Mammary epithelial cell (primary cell): ENCODE measurements around the gene SCN9A.

Experiments
- CTCF ChIP-seq, 2 donors: IDR thresholded peaks in 1 of 2; conservative IDR thresholded peaks in 1 of 2; 2 replicates each; pipeline ENCODE4 v1.5.1; 2011 to 2012; ENCODE audit warnings: inconsistent platforms in 2 of 2, low read length in 2 of 2, mild to moderate bottlenecking in 2 of 2, control low read depth in 1 of 2, low read depth in 1 of 2; ENCODE audit not compliant: insufficient read depth in 1 of 2; ENCODE audit errors: extremely low read depth in 1 of 2
- EZH2 ChIP-seq: IDR thresholded peaks from 2 replicates; pipeline ENCODE4 v1.6.1; 2012; ENCODE audit warnings: low read length, inconsistent platforms, borderline replicate concordance

GRCh38 chr2:166376488-166376828 lies 714 bp upstream of the SCN9A start:
- TF ChIP-seq CTCF (conservative IDR thresholded peaks at IDR 0.05 in 1 of 2, IDR thresholded peaks at IDR 0.05 in 1 of 2; ENCODE audit: extremely low read depth in 1 of 2, insufficient read depth in 1 of 2, low read depth in 1 of 2, low read length in 2 of 2), result no peak
- TF ChIP-seq EZH2, result no peak
